ENCODE measurements around the gene SCAF4.

SCAF4 gene

GRCh38 chr21:31629972-31630711 is 101.8 kb downstream of the SCAF4 start:
- DNase-seq: no peak

DNA sequence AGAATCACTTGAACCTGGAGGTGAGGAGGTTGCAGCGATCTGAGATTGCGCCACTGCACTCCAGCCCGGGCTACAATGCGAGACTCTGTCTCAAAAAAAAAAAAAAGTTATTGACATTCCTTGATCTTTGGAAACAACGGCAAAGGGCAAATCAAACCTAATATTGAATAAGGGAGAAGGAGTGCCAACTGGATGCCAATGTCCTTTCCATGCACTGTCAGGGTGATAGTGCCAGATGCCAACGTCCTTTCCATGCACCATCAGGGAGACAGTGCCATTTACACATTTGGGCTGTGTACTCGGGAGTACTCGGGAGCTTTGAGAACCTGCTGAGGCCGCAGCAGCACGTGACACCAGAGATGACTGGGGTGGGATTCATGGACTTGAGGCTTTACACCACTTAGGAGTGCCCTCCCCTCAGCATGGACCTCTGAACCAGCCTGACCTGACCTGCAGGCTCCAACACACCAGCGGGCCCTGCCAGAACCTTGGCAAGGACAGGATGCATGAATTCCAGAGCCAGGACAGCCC is 106.9 kb downstream of the SCAF4 start:
- DNase-seq: no peak

- DNase-seq: no peak
These were observed 107.7 kb downstream of the SCAF4 start for GRCh38 chr21:31624181-31624580.

GRCh38 chr21:31623664-31624063 is 108.3 kb downstream of the SCAF4 start:
- DNase-seq: no peak

DNA sequence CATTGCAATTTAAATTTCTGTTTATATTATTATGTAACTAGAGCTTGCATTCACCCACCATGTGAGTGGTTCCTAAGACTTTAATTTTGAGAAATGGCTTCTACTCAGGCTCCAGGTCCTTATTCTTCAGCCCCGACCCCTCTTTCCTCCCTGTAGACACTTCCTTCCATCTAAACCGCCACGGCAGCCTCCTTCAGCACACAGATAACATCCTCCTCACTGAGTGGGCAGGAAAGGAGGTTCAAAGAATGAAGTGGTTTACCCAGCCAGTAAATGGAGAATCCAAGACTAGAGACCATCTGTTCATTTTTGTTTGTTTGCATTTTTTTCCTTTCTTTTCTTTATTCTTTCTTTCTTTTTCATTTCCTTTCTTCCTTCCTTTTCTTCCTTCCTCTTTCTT is 109.5 kb downstream of the SCAF4 start:
- DNase-seq: no peak
